ENCODE measurements around the gene ELL2.

ELL2 gene

GRCh38 chr5:95880081-95880926 lies 81.3 kb downstream of the ELL2 start:
- DNase-seq = no peak

GRCh38 chr5:95879661-95880060 lies 82.0 kb downstream of the ELL2 start:
- no peak for DNase-seq

GRCh38 chr5:95878417-95879323 lies 83.0 kb downstream of the ELL2 start:
- no peak for DNase-seq

GRCh38 chr5:95876782-95877181 lies 84.9 kb downstream of the ELL2 start:
- no peak for DNase-seq

GRCh38 chr5:95874246-95874645 lies 87.4 kb downstream of the ELL2 start:
- DNase-seq = no peak

GRCh38 chr5:95873351-95873750 lies 88.3 kb downstream of the ELL2 start:
- no peak for DNase-seq

GRCh38 chr5:95872346-95873268 lies 89.0 kb downstream of the ELL2 start:
- peak in 1 of 14 donors; percentile 94 for DNase-seq

GRCh38 chr5:95871146-95871806 lies 90.4 kb downstream of the ELL2 start:
- DNase-seq = no peak

GRCh38 chr5:95870105-95870672 lies 91.5 kb downstream of the ELL2 start:
- no peak for DNase-seq

- DNase-seq = peak in 2 of 14 donors; percentile 14 to 21
These were observed 92.3 kb downstream of the ELL2 start for GRCh38 chr5:95869173-95869855.

GRCh38 chr5:95868136-95868535 lies 93.5 kb downstream of the ELL2 start:
- DNase-seq = no peak

- DNase-seq = no peak
These were observed 95.1 kb downstream of the ELL2 start for GRCh38 chr5:95866435-95867040.

GRCh38 chr5:95864944-95865504 lies 96.6 kb downstream of the ELL2 start:
- DNase-seq = peak in 1 of 14 donors; percentile 18

GRCh38 chr5:95864456-95864855 lies 97.2 kb downstream of the ELL2 start:
- no peak for DNase-seq

GRCh38 chr5:95863383-95863757 lies 98.3 kb downstream of the ELL2 start:
- DNase-seq = peak in 5 of 14 donors; percentile 24 to 58 (median 37)

GRCh38 chr5:95862671-95863382 lies 98.8 kb downstream of the ELL2 start:
- DNase-seq = no peak

- DNase-seq = no peak
These were observed 99.6 kb downstream of the ELL2 start for GRCh38 chr5:95861864-95862561.

GRCh38 chr5:95861221-95861863 lies 100.3 kb downstream of the ELL2 start:
- DNase-seq = peak in 5 of 14 donors; percentile 15 to 48 (median 30)
